Nephron progenitor cell (in vitro differentiated cells): ENCODE results near the gene SLC22A2.

Source experiments
- DNase-seq: peaks from one replicate; pipeline ENCODE4 v3.0.0; 2021
- H3K27ac Mint-ChIP-seq: 2 replicates; pipeline ENCODE4 v1.8.0; 2021; ENCODE audit warnings: mild to moderate bottlenecking, moderate library complexity, mixed read lengths
- H3K27me3 Mint-ChIP-seq: 2 replicates; pipeline ENCODE4 v1.8.0; 2021; ENCODE audit warnings: mild to moderate bottlenecking, low read depth, mixed read lengths; ENCODE audit not compliant: poor library complexity
- H3K36me3 Mint-ChIP-seq: 2 replicates; pipeline ENCODE4 v1.8.0; 2021; ENCODE audit warnings: low read depth, mixed read lengths
- H3K4me1 Mint-ChIP-seq: 2 replicates; pipeline ENCODE4 v1.8.0; 2021; ENCODE audit warnings: mixed read lengths
- H3K4me3 Mint-ChIP-seq: 2 replicates; pipeline ENCODE4 v1.8.0; 2021; ENCODE audit warnings: mild to moderate bottlenecking, moderate library complexity, mixed read lengths
- H3K9me3 Mint-ChIP-seq: 2 replicates; pipeline ENCODE4 v1.8.0; 2021; ENCODE audit warnings: mild to moderate bottlenecking, moderate library complexity, mixed read lengths
- CTCF ChIP-seq: fragments of 200-600 bp; sonication (generic); IDR thresholded peaks from 2 replicates; pipeline ENCODE4 v1.5.0; 2021; ENCODE audit warnings: antibody characterized with exemption

The SLC22A2 gene

GRCh38 chr6:160277144-160277543, 18.5 kb upstream of the SLC22A2 start:
- Mint-ChIP-seq H3K27me3 (peaks cover 3% of the 10 kb centered on the region), H3K4me1 (peaks cover 8% of the 10 kb centered on the region), H3K36me3 (no peaks in the 10 kb centered on the region), H3K9me3 (peaks cover 8% of the 10 kb centered on the region), H3K4me3 (no peak overlapping the region), H3K27ac (no peak overlapping the region)
- TF ChIP-seq CTCF: no peak
- DNase-seq: no peak

GRCh38 chr6:160276126-160276525, 17.5 kb upstream of the SLC22A2 start:
- no peaks in the 10 kb centered on the region for H3K36me3 Mint-ChIP-seq
- TF ChIP-seq CTCF: no peak
- H3K4me3 Mint-ChIP-seq: no peak overlapping the region
- H3K27me3 Mint-ChIP-seq: peaks cover 3% of the 10 kb centered on the region
- no peak overlapping the region for H3K27ac Mint-ChIP-seq
- H3K9me3 Mint-ChIP-seq: peaks cover 8% of the 10 kb centered on the region
- H3K4me1 Mint-ChIP-seq: peaks cover 8% of the 10 kb centered on the region
- no peak for DNase-seq

- H3K4me1 Mint-ChIP-seq: peaks cover 8% of the 10 kb centered on the region
- H3K27ac Mint-ChIP-seq: no peak overlapping the region
- H3K36me3 Mint-ChIP-seq: no peaks in the 10 kb centered on the region
- DNase-seq: no peak
- TF ChIP-seq CTCF: no peak
- H3K4me3 Mint-ChIP-seq: no peak overlapping the region
- peaks cover 3% of the 10 kb centered on the region for H3K27me3 Mint-ChIP-seq
- H3K9me3 Mint-ChIP-seq: peaks cover 8% of the 10 kb centered on the region
Measured at GRCh38 chr6:160275511-160276003, 16.9 kb upstream of the SLC22A2 start.

GRCh38 chr6:160274871-160275510, 16.4 kb upstream of the SLC22A2 start:
- Mint-ChIP-seq H3K36me3 (no peaks in the 10 kb centered on the region), H3K27me3 (peaks cover 3% of the 10 kb centered on the region), H3K27ac (no peak overlapping the region), H3K4me3 (no peak overlapping the region), H3K9me3 (peaks cover 8% of the 10 kb centered on the region), H3K4me1 (peaks cover 8% of the 10 kb centered on the region)
- DNase-seq: no peak
- no peak for TF ChIP-seq CTCF

DNA sequence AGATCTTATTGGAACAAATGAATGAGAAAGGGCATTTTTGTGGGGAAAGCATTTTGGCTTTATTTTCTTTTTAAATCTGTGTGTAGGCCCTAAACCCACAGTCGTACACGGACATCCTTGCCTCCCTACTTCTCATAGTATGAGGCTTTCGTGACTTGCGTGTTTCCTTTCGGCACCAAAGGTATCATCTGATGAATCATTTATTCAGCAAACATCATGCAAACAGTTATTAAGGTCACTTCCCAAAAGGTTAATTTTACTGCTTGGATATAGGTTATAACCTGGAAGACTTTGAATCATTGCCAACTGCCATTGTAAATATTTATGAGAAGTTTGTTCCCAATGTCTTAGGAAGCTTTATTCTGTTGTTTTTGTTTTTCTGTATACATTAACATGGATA, 15.1 kb upstream of the SLC22A2 start:
- H3K27ac Mint-ChIP-seq: no peak overlapping the region

More for the DNA sequence above, 15.1 kb upstream of the SLC22A2 start:
- no peak for TF ChIP-seq CTCF
- H3K4me1 Mint-ChIP-seq: peaks cover 8% of the 10 kb centered on the region
- peaks cover 5% of the 10 kb centered on the region for H3K27me3 Mint-ChIP-seq
- H3K4me3 Mint-ChIP-seq: no peak overlapping the region
- no peaks in the 10 kb centered on the region for H3K9me3 Mint-ChIP-seq
- no peaks in the 10 kb centered on the region for H3K36me3 Mint-ChIP-seq
- DNase-seq: no peak
